ENCODE measurements around the gene ASCL5. TPM values are rescaled to one million over a fixed set of nuclear protein-coding genes. Genes with fewer than 3 reads are reported as not detected.

The ASCL5 gene
- total RNA-seq, 1 donor from 2014 or later, result 0.29 TPM

GRCh38 chr1:201096041-201096461, 30.9 kb downstream of the ASCL5 start:
- intact Hi-C loops (cut with DNase I), result no loop called here
- Histone ChIP-seq H3K27me3 (no peaks in the 10 kb centered on the region), H3K4me3 (no peak overlapping the region), H3K9me3 (no peaks in the 10 kb centered on the region), H3K27ac (no peak overlapping the region), H3K4me1 (no peaks in the 10 kb centered on the region), H3K36me3 (no peaks in the 10 kb centered on the region)
- no peak for ATAC-seq
- TF ChIP-seq CTCF (IDR thresholded peaks at IDR 0.05), result no peak
- DNase-seq, result no peak

GRCh38 chr1:201095581-201095980, 31.4 kb downstream of the ASCL5 start:
- Histone ChIP-seq H3K27ac (no peak overlapping the region), H3K4me3 (no peak overlapping the region), H3K9me3 (no peaks in the 10 kb centered on the region), H3K27me3 (no peaks in the 10 kb centered on the region), H3K36me3 (no peaks in the 10 kb centered on the region), H3K4me1 (no peaks in the 10 kb centered on the region)
- ATAC-seq (no peak), DNase-seq (no peak)
- intact Hi-C loops (cut with DNase I), result no loop called here
- no peak for TF ChIP-seq CTCF (IDR thresholded peaks at IDR 0.05)

DNA sequence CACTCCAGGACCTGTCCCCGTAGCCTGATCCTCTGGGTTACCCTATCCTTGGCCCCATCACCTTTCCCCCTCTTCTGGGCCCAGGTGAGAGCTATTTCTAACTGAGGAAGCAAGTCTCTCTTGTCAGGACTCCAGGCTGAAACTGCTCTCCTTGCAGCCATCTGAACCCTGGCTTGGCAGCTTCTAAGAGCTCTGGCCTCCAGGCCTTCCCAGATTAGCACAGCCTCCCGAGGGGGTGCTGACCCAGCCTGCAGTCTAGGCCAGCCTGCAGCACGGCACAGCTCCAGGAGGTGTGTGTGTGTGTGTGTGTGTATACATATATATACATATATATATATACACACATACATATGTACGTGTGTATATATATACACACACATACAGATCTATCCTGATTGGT, 32.2 kb downstream of the ASCL5 start:
- intact Hi-C loops (cut with DNase I), result no loop called here
- DNase-seq, result no peak
- Histone ChIP-seq H3K4me3 (no peak overlapping the region), H3K4me1 (no peaks in the 10 kb centered on the region), H3K9me3 (no peaks in the 10 kb centered on the region), H3K27me3 (no peaks in the 10 kb centered on the region), H3K27ac (no peak overlapping the region), H3K36me3 (no peaks in the 10 kb centered on the region)
- TF ChIP-seq CTCF (IDR thresholded peaks at IDR 0.05), result no peak
- ATAC-seq, result no peak

DNA sequence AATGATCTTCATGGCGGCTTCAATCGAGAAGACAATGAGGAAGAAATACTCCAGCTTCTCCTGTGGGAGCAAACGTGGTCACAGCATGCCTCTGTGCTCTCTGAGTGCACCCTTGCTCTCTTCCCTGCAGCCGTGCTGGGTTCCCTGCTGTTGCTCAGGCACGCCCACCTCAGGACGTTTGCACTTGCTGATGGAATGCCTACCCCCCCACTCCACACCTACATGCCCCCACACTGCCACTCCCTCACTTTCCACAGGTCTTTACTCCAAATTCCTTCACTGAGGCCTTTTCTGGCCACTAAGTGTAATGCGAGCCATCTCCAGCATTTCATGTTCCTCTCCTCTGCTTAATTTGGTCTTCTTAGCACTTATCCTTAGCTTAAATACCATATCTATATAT, 33.0 kb downstream of the ASCL5 start:
- no peaks in the 10 kb centered on the region for H3K27me3 ChIP-seq
- H3K4me3 ChIP-seq, result no peak overlapping the region
- TF ChIP-seq CTCF (IDR thresholded peaks at IDR 0.05), result no peak
- H3K9me3 ChIP-seq, result no peaks in the 10 kb centered on the region
- H3K4me1 ChIP-seq, result no peaks in the 10 kb centered on the region
- H3K36me3 ChIP-seq, result no peaks in the 10 kb centered on the region
- no peak overlapping the region for H3K27ac ChIP-seq
- ATAC-seq (no peak), DNase-seq (no peak)
- intact Hi-C loops (cut with DNase I), result no loop called here

GRCh38 chr1:201093561-201093960, 33.4 kb downstream of the ASCL5 start:
- intact Hi-C loops (cut with DNase I), result no loop called here
- no peaks in the 10 kb centered on the region for H3K4me1 ChIP-seq

More at GRCh38 chr1:201093561-201093960, 33.4 kb downstream of the ASCL5 start:
- H3K27ac ChIP-seq, result no peak overlapping the region
- no peak for TF ChIP-seq CTCF (IDR thresholded peaks at IDR 0.05)
- DNase-seq (no peak), ATAC-seq (no peak)
- H3K36me3 ChIP-seq, result no peaks in the 10 kb centered on the region
- no peaks in the 10 kb centered on the region for H3K9me3 ChIP-seq
- no peak overlapping the region for H3K4me3 ChIP-seq
- H3K27me3 ChIP-seq, result no peaks in the 10 kb centered on the region

Measured in upper lobe of right lung (tissue), 1 donor.